GM08714 (cell line): ENCODE results near the gene MCF2L2.
"Not testable (repeated sequence)": the region's sequence is repeated elsewhere in the genome, so short reads cannot be mapped to it uniquely, and the experiment has no call there.

Experiments used
- H3K4me3 ChIP-seq: fragments of 200-500 bp; sonication (Bioruptor generic); 2 replicates; pipeline ENCODE4 v1.5.1; 2014; ENCODE audit warnings: mild to moderate bottlenecking, low read length, inconsistent platforms
- ZNF274 ChIP-seq: IDR thresholded peaks from 2 replicates; pipeline ENCODE4 v1.6.1; 2012; ENCODE audit warnings: mild to moderate bottlenecking, low read depth, low read length

Gene MCF2L2

DNA sequence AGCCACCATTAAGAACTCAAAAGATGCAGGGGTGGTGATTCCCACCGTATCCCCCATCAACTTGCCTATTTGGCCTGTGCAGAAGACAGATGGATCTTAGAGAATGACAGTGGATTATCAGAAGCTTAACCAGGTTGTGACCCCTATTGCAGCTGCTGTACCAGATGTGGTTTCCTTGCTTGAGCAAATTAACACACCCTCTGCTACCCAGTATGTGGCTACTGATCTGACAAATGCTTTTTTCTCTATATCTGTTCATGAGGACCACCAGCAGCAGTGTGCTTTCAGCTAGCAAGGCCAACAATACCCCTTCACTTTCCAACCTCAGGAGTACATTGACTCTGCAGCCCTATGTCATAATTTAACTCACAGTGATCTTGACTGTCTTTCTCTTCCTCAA is 8.6 kb upstream of the MCF2L2 start:
- TF ChIP-seq ZNF274: no peak
- H3K4me3 ChIP-seq: no peak overlapping the region

DNA sequence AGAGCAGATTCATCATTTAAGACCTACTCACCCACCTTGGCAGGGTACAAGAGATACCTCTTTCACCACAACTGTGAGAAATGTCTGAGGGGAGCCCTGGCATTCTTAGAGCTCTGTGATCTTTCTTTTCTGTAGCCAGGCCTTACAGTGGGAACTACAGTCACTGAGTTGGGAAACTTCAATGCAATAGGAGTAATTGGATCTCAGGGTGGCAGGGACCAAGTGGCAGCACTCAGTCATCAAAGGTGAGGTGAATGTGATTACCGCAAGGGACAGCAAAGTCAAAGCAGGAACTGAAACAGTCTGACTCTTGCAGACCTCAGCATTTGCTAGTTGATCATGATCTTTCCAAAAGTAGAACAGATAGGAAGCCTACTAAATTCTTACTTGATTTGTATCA is 7.2 kb upstream of the MCF2L2 start:
- TF ChIP-seq ZNF274: no peak
- no peak overlapping the region for H3K4me3 ChIP-seq

DNA sequence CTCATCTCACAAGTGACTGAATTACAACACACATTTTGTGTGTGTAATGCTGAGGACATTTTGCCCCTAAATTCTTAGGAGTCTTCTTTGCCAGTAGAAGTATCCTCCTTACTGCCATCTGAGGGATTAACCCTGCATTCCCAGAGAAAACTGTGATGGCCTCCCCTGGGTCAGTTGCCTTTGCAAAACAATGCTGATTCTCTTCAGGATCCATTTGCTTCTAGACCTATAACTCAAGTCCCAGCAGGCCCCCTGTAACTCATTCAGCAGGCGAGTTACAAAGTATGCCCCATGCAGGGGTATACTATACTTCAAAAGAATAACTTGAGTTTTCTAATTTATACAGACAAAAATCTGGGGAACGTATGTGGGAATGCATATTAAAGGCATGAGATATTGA is 6.6 kb upstream of the MCF2L2 start:
- no peak for TF ChIP-seq ZNF274
- H3K4me3 ChIP-seq: no peak overlapping the region

DNA sequence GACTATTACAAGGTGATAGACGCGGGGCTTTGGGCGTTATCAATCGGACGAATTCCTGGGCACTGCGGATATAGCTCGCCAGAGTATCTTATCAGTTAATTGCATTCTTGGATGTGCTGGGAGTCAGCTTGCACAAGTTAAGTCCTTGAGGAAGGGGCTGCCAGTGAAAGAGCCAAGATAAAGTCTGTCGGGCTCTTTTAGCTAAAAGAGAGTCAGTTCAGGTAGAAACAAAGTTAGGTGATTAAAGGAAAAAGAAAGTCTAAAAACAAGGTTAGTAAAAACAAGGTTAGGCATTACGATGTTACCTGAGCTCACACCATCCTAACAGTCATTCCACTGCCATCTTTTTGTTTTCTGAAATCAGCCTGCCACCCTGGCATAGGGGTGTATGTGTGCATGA is 6.1 kb upstream of the MCF2L2 start:
- TF ChIP-seq ZNF274: no peak

DNA sequence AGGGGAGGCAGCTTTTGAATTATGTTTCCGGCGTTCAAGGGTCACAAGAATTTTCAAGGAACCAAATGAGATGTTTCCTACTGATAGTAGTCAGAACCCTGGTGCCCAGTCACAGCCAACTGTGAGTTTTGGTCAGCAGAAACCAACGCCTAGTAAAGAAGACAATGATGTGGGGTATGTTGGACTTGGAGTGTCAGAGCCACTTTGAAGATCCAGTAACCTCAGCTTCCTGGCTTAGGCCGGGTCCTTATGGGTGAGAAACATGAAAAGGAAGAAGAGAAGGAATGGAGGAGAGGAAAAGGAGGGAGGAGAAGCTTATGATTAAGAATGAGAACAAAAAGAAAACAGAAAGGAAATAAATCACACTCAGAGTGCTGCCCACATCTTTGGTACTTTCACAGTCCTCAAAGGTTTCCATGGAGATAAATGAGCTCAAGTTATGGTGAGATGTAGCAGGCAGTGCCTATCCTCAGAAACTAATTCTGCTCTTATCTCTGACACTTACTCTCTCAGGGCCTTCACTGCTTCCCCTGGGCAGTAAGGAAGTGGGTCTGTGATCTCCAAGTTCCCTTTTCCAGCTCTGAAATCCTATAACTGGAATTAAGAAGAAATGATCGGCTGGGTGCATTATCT is 2.0 kb upstream of the MCF2L2 start:
- no peak for TF ChIP-seq ZNF274
- no peak overlapping the region for H3K4me3 ChIP-seq

More for the DNA sequence above, 6.1 kb upstream of the MCF2L2 start:
- no peak overlapping the region for H3K4me3 ChIP-seq

DNA sequence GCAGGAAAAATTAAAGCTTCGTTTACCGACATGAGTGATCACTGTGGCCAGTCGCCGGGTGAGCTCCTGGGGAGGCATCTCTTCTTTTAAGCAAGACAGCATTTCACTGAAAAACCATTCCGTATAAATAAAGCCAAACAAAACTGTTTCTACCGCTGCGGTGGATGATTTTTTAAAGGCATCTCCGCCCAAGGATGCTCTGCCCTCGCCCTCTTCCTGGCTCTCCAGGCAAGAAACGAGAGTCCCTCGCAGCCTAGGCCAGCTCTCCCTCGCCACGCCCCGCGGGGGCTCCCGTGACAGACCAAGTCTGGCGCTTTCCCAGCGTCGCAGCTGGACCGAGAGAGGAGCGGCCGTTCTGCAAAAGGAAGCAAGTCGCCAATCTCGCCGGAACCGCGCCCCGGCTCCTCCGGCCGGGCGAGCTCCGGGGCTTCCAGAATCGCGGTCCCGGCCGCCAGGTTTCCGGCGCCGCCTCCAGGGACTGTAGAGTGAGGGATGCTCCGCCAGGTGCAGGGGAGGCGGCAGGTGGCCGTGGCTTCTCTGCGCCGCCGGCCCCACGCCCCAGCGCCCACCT is 458 bp downstream of the MCF2L2 start:
- peak overlapping the region; percentile 69 for H3K4me3 ChIP-seq
- TF ChIP-seq ZNF274: no peak

DNA sequence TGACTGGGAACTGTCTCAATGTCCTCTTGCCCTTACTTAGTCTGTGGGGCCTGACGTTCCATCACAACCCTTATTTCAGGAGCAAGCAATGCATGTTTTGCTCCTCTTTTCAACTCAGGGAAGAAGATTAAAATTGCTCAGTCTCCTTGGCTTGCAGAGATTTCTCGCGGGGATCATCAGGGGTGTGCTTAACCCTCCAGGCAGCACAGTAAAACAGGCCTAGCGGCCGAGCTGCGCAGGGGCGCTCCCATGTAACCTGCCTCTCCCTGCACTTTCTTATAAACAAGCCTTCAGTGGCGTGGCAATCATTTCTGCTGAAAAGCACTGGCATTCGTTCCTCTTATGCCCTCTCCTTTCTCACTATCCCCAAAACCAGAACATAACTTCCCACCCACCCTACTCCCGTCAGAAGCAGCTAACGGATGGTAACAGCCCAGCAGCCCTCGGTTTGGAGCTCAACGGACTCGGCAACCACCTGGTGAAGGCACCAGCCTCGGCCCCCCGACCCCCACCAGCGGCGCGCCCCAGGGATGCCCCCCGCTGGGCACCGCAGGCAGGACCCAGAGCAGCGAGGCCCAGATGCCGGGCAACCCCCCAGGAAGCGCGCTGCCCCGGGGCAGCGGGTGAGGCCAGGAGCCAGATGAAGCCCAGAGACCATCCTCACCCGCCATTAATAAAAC is 1.1 kb downstream of the MCF2L2 start:
- TF ChIP-seq ZNF274: no peak
- H3K4me3 ChIP-seq: peak overlapping the region; percentile 69; the same call in 1 of the 2 replicates

DNA sequence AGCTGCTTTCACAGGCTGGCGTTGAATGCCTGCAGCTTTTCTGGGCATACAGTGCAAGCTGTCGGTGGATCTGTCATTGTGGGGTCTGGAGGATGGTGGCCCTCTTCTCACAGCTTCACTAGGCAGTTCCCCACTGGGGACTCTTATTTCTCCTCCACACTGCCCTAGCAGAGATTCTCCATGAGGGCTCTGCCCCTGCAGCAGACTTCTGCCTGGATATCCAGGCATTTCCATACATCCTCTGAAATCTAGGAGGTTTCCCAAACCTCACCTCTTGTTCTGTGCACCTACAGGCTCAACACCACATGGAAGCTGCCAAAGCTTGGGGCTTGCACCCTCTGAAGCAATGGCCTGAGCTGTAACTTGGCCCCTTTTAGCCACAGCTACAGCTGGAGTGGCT is 9.6 kb downstream of the MCF2L2 start:
- not testable (repeated sequence) for H3K4me3 ChIP-seq

DNA sequence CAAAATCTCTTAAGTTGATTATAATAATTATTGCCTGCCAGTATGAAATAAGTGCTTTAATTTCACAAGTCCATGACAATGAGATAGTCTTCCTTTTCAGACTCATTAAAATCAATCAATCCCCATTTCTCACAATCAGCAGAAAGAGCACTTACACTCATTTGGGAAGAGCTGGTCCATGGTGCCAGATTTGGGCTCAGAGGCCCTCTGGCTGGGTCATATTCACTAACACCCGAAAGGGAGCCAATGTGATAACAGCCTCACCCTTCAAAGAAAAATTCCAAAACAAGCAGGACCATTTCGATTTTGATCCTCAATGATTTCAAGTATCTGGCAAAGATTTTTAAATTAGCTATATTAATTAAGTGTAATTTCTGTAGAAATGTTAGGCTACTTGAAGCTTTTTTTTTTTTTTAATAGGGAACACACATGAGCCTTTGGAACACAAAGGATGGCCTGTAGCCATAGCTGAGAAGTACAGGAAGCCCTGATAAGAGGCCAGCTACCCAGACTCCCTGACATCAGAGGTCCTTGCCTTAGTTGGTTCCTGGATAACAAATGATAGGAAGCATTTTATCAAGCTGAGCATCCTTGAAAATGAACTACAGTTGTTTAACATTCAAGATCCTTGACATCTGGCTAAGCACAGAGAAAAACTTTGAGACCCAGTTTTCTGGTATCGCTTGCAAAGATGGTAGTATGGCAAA is 17.1 kb downstream of the MCF2L2 start:
- no peak for TF ChIP-seq ZNF274
- no peak overlapping the region for H3K4me3 ChIP-seq

DNA sequence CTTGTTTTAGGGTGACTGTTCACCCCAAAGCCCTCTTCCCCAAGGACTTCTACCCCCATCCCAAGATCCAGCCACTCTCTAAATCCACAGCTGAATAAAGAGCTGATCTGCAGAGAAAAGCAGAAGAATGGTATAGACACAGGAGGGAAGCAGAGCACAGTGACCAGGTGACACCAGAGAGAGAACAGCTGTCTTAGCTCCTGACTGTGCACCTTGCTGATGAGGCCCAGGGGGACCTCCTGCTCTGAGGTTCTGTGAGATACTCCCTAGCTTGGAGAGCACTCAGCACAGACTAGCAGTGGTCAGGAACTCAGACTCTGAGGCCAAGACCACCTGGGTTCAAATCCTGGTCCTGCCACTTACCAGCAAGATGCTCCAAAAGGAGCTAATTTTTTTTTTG is 17.7 kb downstream of the MCF2L2 start:
- H3K4me3 ChIP-seq: no peak overlapping the region
- TF ChIP-seq ZNF274: no peak

DNA sequence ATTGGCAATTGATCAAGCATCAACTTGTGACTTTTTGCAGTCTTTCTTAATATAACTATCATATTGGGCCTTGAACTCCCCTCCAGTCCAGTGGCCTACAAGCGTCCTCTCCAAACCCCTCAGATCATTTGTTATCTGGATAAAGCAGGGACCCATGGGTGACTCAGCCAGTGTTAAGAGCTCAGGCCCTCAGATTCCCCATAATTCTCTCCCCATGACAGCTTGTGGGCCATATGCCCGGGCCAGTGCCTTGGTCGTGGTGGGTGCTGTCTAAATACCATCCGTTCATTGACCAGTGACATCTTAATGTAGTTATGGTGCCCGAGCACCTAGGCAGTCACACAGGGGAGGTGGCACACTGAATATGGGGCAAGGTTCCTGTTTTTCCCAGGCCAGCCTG is 18.1 kb downstream of the MCF2L2 start:
- H3K4me3 ChIP-seq: no peak overlapping the region
- no peak for TF ChIP-seq ZNF274

DNA sequence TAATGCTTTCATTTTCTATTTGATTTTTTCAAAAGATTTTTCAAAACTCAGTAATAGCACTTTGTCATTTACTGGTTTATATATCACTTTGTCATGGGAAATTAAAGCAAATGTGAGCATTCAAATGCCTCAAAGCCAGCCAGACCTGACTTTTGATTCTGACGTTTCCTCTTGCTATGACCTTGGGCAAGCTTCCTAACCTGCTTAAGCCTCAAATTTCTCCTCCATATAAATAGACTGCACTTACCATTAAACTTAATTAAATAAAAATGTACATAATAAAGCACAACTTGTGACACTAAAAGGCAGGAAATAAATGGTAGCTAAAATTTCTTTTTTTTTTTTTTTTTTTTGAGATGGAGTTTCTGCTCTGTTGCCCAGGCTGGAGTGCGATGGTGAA is 19.2 kb downstream of the MCF2L2 start:
- TF ChIP-seq ZNF274: no peak

DNA sequence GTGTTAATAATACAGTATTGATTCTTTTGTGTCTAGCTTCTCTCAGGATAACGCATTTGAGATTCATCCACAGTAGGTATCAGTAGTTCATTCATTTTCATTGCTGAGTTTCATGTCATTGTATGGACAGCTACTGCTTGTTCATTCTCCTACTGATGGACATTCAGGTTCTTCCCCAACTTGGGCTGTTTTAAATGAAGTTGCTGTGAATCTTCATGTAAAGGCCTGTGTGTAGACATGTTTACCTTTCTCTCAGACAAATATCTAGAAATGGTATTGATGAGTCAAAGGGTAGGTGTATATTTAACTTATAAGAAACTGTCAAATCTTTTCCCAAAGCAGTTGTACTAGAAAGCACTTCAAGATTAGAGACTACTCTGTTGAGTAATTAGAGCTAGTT is 26.7 kb downstream of the MCF2L2 start:
- TF ChIP-seq ZNF274: no peak

More for the DNA sequence above, 19.2 kb downstream of the MCF2L2 start:
- no peak overlapping the region for H3K4me3 ChIP-seq

DNA sequence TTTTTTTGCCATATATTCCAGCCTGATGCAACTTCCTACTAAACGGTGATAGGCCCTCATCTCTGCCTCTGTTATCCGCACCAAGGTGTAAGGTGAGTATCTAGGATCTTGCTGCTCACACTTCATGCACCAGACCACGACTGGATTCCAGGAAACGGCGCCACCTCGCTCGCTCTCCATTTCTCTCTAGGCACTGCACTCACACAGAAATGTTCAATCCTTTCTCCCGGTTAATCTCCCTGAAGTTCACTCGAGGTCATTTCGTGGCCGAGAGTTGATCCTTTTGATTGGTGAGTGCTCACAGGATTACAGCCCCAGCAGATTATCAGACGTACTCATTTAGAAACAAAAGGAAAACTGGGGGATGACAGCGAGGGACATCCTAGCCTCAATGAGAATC is 28.1 kb downstream of the MCF2L2 start:
- no peak overlapping the region for H3K4me3 ChIP-seq
- no peak for TF ChIP-seq ZNF274

More for the DNA sequence above, 26.7 kb downstream of the MCF2L2 start:
- H3K4me3 ChIP-seq: no peak overlapping the region
